Amniotic epithelial cell (primary cell): Measurements from ENCODE around the gene HTR2C.
"Not testable (repeated sequence)": the region's sequence is repeated elsewhere in the genome, so short reads cannot be mapped to it uniquely, and the experiment has no call there.

ENCODE experiments used
- DNase-seq: peaks from one replicate; pipeline ENCODE4 v3.0.0-alpha.2; 2010; ENCODE audit warnings: low read depth

HTR2C gene

GRCh38 chrX:114583646-114584374 is at the start of gene HTR2C:
HTR2C (plus strand) TSS chrX:114584086; CDS start chrX:114726937, 142,851 bp downstream.
- DNase-seq: no peak

DNA sequence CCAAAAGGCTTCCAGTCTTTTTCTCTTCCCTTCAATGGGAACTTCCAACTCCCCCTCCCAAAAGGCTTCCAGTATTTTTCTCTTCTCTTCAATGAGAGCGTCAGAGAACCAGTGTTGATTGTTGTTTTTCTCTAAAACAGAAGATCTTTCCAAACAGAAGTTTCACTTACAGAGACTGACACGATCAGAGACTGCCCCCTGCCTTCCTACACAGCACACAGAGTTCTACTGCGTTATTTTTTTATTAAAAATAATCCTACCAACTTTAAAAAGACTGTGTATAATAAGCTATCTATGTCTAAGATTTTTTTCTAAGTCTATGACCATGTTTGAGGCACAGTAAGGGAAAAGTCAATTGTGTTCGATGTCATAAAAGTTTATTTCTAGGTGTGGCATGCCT is 3.5 kb upstream of the HTR2C start:
- DNase-seq: no peak

- DNase-seq: no peak
These were observed 2.2 kb upstream of the HTR2C start for GRCh38 chrX:114581528-114582263.

DNA sequence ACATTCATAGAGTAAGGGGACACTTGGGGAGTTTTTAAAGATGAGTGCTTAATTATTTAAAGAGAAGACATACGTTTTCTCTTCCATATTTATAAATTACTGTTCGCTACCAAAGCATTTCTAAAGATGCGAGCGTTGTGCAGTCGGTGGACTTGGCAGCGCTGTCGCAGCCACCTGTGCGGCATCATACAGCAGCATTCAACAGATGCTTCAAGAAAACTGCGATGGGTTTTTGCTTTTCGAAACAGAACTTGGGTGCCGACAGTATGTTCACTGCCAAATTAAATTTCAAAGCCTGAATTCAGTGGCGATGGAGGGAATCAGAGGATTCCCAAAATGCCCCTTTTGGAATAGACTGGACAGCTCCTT is 1.6 kb upstream of the HTR2C start:
- DNase-seq: no peak

GRCh38 chrX:114582698-114583395 is 1.0 kb upstream of the HTR2C start:
- no peak for DNase-seq

GRCh38 chrX:114584375-114584943 is 573 bp downstream of the HTR2C start:
- no peak for DNase-seq

GRCh38 chrX:114584983-114585842 is 1.3 kb downstream of the HTR2C start:
- DNase-seq: no peak

DNA sequence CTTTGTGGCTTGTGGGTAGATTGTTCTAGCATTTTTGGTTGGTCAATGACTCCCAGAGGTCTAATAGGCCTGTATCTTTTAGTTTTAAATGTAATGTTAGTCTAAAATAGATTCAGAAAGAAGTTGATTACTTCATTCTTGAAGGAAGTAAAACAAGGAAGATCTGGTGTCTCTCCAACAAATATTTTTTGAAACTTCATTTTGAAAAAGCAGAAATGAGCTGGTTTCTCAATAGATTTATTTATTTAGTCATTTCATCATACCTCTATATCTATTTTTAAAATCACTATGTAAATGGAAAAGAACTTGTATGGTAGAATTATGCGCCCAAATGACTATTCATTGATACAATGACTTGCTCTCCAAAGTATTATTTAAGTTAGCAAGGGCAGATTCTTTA is 7.2 kb downstream of the HTR2C start:
- DNase-seq: no peak

DNA sequence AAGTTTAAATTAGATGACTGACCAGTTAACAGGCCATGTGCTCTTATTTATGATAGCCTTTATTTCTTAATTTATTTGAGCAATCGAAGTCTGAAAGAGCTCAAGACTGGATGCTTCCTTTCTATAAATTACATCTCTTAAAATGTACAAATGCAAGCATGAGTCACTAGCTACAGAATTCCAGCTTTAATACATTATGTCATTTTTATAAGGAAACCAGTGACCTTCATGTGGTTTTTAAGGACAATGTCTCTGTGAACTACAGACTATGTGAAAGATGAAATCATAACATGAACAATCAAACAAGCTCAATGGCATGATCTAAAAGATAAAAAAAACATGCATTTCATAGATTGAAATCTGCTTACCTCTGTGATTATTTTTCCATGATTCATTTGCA is 15.4 kb downstream of the HTR2C start:
- no peak for DNase-seq

DNA sequence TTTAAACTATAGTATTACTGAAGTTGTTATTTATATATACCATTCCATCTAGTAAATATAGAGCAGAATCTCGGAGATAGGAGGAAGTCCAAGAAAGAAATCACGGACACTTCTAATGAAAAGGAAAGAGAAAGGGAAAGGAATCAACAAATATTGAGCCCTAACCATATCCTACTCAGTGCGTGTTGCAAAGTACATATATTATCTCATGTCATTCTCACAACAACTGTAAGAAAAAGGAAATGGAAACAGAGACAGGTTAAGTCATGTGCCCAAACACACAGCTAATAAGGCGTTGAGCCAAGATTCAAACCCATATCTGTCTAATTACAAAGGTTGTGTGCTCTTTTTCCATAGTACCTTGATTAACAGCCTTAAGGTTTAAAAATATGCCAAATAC is 16.0 kb downstream of the HTR2C start:
- no peak for DNase-seq

DNA sequence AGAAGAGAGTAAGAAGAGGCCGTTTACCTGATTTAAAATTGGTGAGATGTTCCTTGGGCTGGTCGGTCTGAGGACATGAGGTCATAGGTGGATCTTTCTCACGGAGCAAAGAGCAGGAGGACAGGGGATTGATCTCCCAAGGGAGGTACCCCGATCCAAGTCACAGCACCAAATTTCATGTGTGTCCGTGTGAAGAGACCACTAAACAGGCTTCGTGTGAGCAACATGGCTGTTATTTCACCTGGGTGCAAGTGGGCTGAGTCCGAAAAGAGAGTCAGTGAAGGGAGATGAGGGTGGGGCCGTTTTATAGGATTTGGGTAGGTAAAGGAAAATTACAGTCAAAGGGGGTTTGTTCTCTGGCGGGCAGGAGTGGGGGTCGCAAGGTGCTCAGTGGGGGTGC is 22.7 kb downstream of the HTR2C start:
- DNase-seq: not testable (repeated sequence)

- DNase-seq: peak; percentile 28
These were observed 27.2 kb downstream of the HTR2C start for GRCh38 chrX:114611018-114611619.

DNA sequence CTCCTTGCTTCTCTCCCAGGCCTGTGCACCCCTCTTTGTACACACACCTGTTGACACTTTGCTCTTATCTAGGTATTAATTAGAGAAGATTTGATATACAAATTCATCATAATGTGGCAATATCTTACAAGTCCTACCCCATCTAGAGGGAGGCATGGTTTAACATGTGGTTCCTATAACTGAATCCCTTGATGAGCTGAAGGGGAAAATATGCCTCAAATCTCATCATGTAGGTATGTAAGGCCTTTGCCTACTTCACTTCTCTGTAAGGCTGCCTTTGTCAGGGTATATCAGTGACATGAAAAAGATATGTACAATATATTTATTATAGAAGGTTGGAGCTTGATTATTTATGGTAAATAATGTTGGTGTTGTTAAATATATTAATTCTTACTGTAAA is 31.9 kb downstream of the HTR2C start:
- DNase-seq: no peak

DNA sequence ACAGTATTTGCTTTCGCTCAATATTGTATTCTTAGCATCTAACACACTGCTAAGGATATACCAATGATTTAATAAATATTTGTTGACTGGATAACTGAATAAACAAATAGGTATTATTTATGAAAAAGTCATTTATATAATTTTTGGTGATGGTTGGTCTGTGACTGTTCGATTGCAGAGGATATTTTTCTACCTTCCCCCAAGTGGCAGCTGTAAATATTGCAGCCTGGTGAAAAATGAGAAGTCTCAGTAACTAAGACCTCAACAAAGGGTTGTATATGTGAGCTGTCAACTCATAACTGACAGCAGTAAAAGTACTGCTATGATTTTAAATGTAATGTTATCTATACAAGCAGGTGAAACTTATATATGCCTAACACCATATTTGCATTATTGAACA is 36.0 kb downstream of the HTR2C start:
- peak; percentile 0 for DNase-seq

- DNase-seq: peak; percentile 17
These were observed 42.4 kb downstream of the HTR2C start for GRCh38 chrX:114626323-114626722.

DNA sequence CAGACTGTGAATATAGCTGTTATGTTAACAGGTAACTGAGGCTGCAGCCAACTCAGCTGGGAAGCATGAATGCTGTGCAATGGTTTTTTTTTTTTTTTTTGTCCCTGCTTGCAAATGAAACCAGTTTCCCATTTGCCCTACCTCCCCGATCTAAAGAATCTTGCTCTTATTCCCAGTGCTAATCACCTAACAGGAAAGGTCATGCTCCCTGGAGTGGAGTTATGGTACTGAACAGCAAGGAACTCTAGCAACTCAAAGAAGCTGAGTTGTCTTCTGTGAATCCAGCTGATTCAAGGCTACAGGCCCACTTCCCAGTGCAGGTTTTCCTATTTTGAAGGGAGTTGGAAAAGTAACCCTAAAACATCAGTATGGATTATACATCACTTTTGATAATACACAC is 52.1 kb downstream of the HTR2C start:
- DNase-seq: no peak

DNA sequence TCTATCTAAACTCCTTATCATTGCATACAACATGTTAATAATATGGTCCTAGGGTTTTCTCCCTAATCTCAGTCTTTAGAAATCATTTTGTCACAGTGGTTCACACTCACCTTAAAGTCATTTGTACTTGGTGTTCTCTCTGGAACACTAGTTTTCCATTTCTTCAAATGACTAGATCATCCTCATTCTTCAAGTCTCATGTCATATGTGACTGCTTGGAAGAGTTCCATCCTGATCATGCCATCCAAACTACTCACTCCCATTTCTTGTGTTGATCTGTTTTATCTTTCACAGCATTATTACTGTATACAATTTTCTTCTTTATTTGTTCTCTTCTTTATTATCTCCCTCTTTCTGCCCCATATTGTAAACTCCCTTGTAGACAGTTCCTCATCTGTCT is 66.5 kb downstream of the HTR2C start:
- DNase-seq: no peak

GRCh38 chrX:114675365-114675764 is 91.5 kb downstream of the HTR2C start:
- DNase-seq: no peak

- not testable (repeated sequence) for DNase-seq
These were observed 116.6 kb downstream of the HTR2C start for GRCh38 chrX:114700533-114700932.

- no peak for DNase-seq
These were observed 125.5 kb downstream of the HTR2C start for GRCh38 chrX:114709406-114709805.

DNA sequence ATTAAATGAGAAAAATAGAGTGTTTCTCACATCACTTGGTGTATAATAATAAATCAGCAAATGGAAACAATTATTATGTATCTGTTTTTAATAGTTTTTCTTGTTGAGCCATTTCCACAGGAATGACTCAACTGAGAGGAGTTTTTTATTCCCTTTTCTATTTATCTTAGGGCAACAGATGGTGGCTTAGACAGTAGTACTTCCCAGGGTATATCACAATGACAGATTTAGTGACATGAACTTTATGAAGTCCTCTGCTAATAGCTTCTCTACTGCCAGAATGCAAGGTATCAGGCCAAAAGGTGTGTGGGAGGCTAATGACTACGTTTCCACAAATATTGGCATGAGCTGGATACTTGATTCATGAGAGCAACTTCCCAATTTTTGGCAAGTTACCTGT is 126.7 kb downstream of the HTR2C start:
- DNase-seq: no peak
